Peyer's patch (tissue), 4 donors: ENCODE results near the gene FGF12.

Experiments
- CTCF ChIP-seq, 6 experiments: fragments of 450-650 bp in 4 of 6; fragments of 200-600 bp in 2 of 6; sonication (generic) in 1 of 6; IDR thresholded peaks; one replicate each; pipeline ENCODE4 v1.5.1; 2017 to 2019; ENCODE audit warnings: antibody characterized with exemption in 6 of 6, mild to moderate bottlenecking in 3 of 6, moderate library complexity in 1 of 6
- POLR2A ChIP-seq, 2 donors: fragments of 450-650 bp; IDR thresholded peaks; one replicate each; pipeline ENCODE4 v1.5.1; 2017; ENCODE audit warnings: antibody characterized with exemption in 2 of 2, mild to moderate bottlenecking in 2 of 2, moderate library complexity in 2 of 2

GRCh38 chr3:192611411-192611810 is 115.9 kb downstream of the FGF12 start:
- TF ChIP-seq CTCF (IDR thresholded peaks at IDR 0.05), result no peak
- no peak for TF ChIP-seq POLR2A (IDR thresholded peaks at IDR 0.05)
